ENCODE measurements around the gene ABHD17A. TPM values are rescaled to one million over a fixed set of nuclear protein-coding genes. Genes with fewer than 3 reads are reported as not detected.

ABHD17A gene
- polyA plus RNA-seq, 3 donors, result 42.6 to 71.8 (median 58.8) TPM

- no peak for DNase-seq
Observed at GRCh38 chr19:1843116-1843515, 42.2 kb downstream of the ABHD17A start.

GRCh38 chr19:1841209-1841924, 43.9 kb downstream of the ABHD17A start:
- no peak for DNase-seq

GRCh38 chr19:1840541-1841115, 44.7 kb downstream of the ABHD17A start:
- DNase-seq, result no peak

- no peak for DNase-seq
Observed at GRCh38 chr19:1839658-1840540, 45.4 kb downstream of the ABHD17A start.

- DNase-seq, result no peak
Observed at GRCh38 chr19:1837625-1838105, 47.6 kb downstream of the ABHD17A start.

GRCh38 chr19:1837222-1837565, 48.1 kb downstream of the ABHD17A start:
- DNase-seq, result no peak

- no peak for DNase-seq
Observed at GRCh38 chr19:1836458-1837221, 48.7 kb downstream of the ABHD17A start.

GRCh38 chr19:1833540-1833939, 51.8 kb downstream of the ABHD17A start:
- DNase-seq, result no peak

- DNase-seq, result no peak
Observed at GRCh38 chr19:1832046-1832663, 53.1 kb downstream of the ABHD17A start.

- no peak for DNase-seq
Observed at GRCh38 chr19:1830978-1831377, 54.3 kb downstream of the ABHD17A start.

- DNase-seq, result no peak
Observed at GRCh38 chr19:1830568-1830967, 54.7 kb downstream of the ABHD17A start.

GRCh38 chr19:1829958-1830357, 55.3 kb downstream of the ABHD17A start:
- DNase-seq, result no peak

- DNase-seq, result no peak
Observed at GRCh38 chr19:1828279-1829238, 56.7 kb downstream of the ABHD17A start.

- DNase-seq, result no peak
Observed at GRCh38 chr19:1827566-1828278, 57.6 kb downstream of the ABHD17A start.

Other genes with a start within 250 kb of the ABHD17A start
- 100 to 1,000 TPM in 2 of 3 donors, 10 to 100 TPM in 1; 92.2 to 125 (median 123) TPM for gene TCF3, start 232.9 kb downstream of the ABHD17A start, polyA plus RNA-seq (ENCODE audit: insufficient read length in 3 of 3)
- under 1 TPM; 0.03 to 0.05 (median 0.04) TPM for gene ONECUT3, start 132.0 kb downstream of the ABHD17A start, polyA plus RNA-seq (ENCODE audit: insufficient read length in 3 of 3)
- gene ATP8B3, start 73.2 kb downstream of the ABHD17A start, polyA plus RNA-seq (ENCODE audit: insufficient read length in 3 of 3), result 1 to 10 TPM in 1 of 3 donors, under 1 TPM in 2; 0.58 to 1.0 (median 0.83) TPM
- 10 to 100 TPM; 29.2 to 35.8 (median 30.0) TPM for gene REXO1, start 37.0 kb downstream of the ABHD17A start, polyA plus RNA-seq (ENCODE audit: insufficient read length in 3 of 3)
- 10 to 100 TPM in 2 of 3 donors, 1 to 10 TPM in 1; 7.8 to 11.7 (median 11.3) TPM for gene KLF16, start 21.9 kb downstream of the ABHD17A start, polyA plus RNA-seq (ENCODE audit: insufficient read length in 3 of 3)
- gene ADAT3, start 19.9 kb upstream of the ABHD17A start, polyA plus RNA-seq (ENCODE audit: insufficient read length in 3 of 3), result 1 to 10 TPM; 3.7 to 5.5 (median 4.6) TPM
- 100 to 1,000 TPM in 1 of 3 donors, 10 to 100 TPM in 2; 77.5 to 101 (median 96.6) TPM for gene SCAMP4, start 19.9 kb upstream of the ABHD17A start, polyA plus RNA-seq (ENCODE audit: insufficient read length in 3 of 3)
- gene CSNK1G2, start 55.7 kb upstream of the ABHD17A start, polyA plus RNA-seq (ENCODE audit: insufficient read length in 3 of 3), result 10 to 100 TPM; 55.7 to 72.6 (median 70.7) TPM
- 100 to 1,000 TPM; 114 to 138 (median 114) TPM for gene BTBD2, start 130.2 kb upstream of the ABHD17A start, polyA plus RNA-seq (ENCODE audit: insufficient read length in 3 of 3)
- gene MKNK2, start 165.7 kb upstream of the ABHD17A start, polyA plus RNA-seq (ENCODE audit: insufficient read length in 3 of 3), result 10 to 100 TPM; 74.4 to 82.8 (median 81.0) TPM
- gene MOB3A, start 210.8 kb upstream of the ABHD17A start, polyA plus RNA-seq (ENCODE audit: insufficient read length in 3 of 3), result 10 to 100 TPM; 25.1 to 29.1 (median 26.6) TPM
- 1 to 10 TPM; 6.4 to 8.9 (median 7.5) TPM for gene IZUMO4, start 211.4 kb upstream of the ABHD17A start, polyA plus RNA-seq (ENCODE audit: insufficient read length in 3 of 3)

Measured in renal pelvis (tissue), 4 donors.